Thyroid gland (tissue), 4 donors: ENCODE results near the gene TUBB4A.
"Not testable (repeated sequence)": the region's sequence is repeated elsewhere in the genome, so short reads cannot be mapped to it uniquely, and the experiment has no call there.

ENCODE experiments used
- CTCF ChIP-seq, 6 experiments: fragments of 200-600 bp in 3 of 6; fragments of 450-650 bp in 3 of 6; sonication (generic) in 3 of 6; IDR thresholded peaks; one replicate each; pipeline ENCODE4 v1.5.1; 2016 to 2019; ENCODE audit warnings: antibody characterized with exemption in 6 of 6, mild to moderate bottlenecking in 2 of 6, inconsistent platforms in 1 of 6, moderate library complexity in 1 of 6
- POLR2A ChIP-seq, 2 donors: fragments of 450-650 bp; IDR thresholded peaks; one replicate each; pipeline ENCODE4 v1.6.1; 2017; ENCODE audit warnings: antibody characterized with exemption in 2 of 2, mild to moderate bottlenecking in 2 of 2, moderate library complexity in 1 of 2

DNA sequence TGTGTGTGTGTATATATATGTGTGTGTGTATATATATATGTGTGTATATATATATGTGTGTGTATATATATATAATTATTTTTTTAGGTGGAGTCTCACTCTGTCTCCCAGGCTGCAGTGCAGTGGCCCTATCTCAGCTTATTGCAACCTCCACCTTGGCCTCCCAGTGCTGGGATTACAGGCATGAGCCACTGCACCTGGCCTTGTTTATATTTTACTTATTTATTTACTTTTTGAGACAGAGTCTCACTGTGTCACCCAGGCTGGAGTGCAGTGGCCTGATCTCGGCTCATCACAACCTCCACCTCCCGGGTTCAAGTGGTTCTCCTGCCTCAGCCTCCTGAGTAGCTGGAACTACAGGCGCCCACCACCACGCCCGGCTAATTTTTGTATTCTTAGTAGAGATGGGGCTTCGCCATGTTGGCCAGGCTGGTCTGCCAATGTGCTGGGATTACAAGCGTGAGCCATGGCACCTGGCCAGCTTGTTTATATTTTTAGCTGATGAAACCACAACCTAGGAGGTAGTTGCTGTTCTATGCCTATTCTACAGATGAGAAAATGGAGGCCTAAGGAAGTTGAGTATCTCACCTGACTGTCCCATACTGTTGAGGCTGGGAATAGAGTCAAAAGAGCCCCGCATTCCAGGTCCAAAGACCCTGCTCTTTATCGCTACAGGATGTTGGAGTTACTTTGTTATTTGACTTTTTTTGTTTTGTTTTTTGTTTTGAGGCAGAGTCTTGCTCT lies 6.1 kb upstream of the TUBB4A start:
- TF ChIP-seq CTCF, POLR2A (IDR thresholded peaks at IDR 0.05): not testable (repeated sequence)
